ENCODE data around the gene IFNA1.
"Not testable (repeated sequence)": the region's sequence is repeated elsewhere in the genome, so short reads cannot be mapped to it uniquely, and the experiment has no call there.

The IFNA1 gene

GRCh38 chr9:21440139-21440538 lies at the start of gene IFNA1:
Gene IFNA1, plus strand, starts transcription at chr9:21440439. Its CDS starts 69 bp downstream, at chr9:21440508.
- FAIRE-seq (no peak), DNase-seq (ENCODE audit: extremely low spot score, insufficient read length, low read depth) (no peak)

- DNase-seq (ENCODE audit: extremely low spot score, insufficient read length, low read depth), result no peak
- FAIRE-seq, result peak; percentile 77
These were observed 48.0 kb upstream of the IFNA1 start for GRCh38 chr9:21392270-21392669.

- no peak for DNase-seq (ENCODE audit: extremely low spot score, insufficient read length, low read depth)
- peak; percentile 67 for FAIRE-seq
These were observed 44.2 kb upstream of the IFNA1 start for GRCh38 chr9:21395778-21396717.

GRCh38 chr9:21398955-21399489 lies 41.2 kb upstream of the IFNA1 start:
- peak; percentile 9 for FAIRE-seq
- DNase-seq (ENCODE audit: extremely low spot score, insufficient read length, low read depth), result no peak

GRCh38 chr9:21399956-21400355 lies 40.3 kb upstream of the IFNA1 start:
- FAIRE-seq, result peak; percentile 65
- DNase-seq (ENCODE audit: extremely low spot score, insufficient read length, low read depth), result no peak

- no peak for DNase-seq (ENCODE audit: extremely low spot score, insufficient read length, low read depth)
- FAIRE-seq, result no peak
These were observed 37.6 kb upstream of the IFNA1 start for GRCh38 chr9:21402386-21403251.

- FAIRE-seq, result no peak
These were observed 36.1 kb upstream of the IFNA1 start for GRCh38 chr9:21404146-21404545.

GRCh38 chr9:21408817-21409216 lies 31.4 kb upstream of the IFNA1 start, which contains the start of gene IFNA8:
Gene IFNA8, plus strand, starts transcription at chr9:21409117. Its CDS starts 60 bp downstream, at chr9:21409177.
- no peak for FAIRE-seq
- no peak for DNase-seq (ENCODE audit: extremely low spot score, insufficient read length, low read depth)

More at GRCh38 chr9:21404146-21404545, 36.1 kb upstream of the IFNA1 start:
- no peak for DNase-seq (ENCODE audit: extremely low spot score, insufficient read length, low read depth)

- DNase-seq (ENCODE audit: extremely low spot score, insufficient read length, low read depth) (no peak), FAIRE-seq (no peak)
These were observed 28.1 kb upstream of the IFNA1 start for GRCh38 chr9:21412107-21412506.

- FAIRE-seq (no peak), DNase-seq (ENCODE audit: extremely low spot score, insufficient read length, low read depth) (no peak)
These were observed 27.1 kb upstream of the IFNA1 start for GRCh38 chr9:21413151-21413550.

- FAIRE-seq (peak; percentile 41), DNase-seq (ENCODE audit: extremely low spot score, insufficient read length, low read depth) (no peak)
These were observed 26.6 kb upstream of the IFNA1 start for GRCh38 chr9:21413624-21414023.

GRCh38 chr9:21414220-21414940 lies 25.9 kb upstream of the IFNA1 start:
- DNase-seq (ENCODE audit: extremely low spot score, insufficient read length, low read depth) (no peak), FAIRE-seq (no peak)

- DNase-seq (ENCODE audit: extremely low spot score, insufficient read length, low read depth) (no peak), FAIRE-seq (no peak)
These were observed 24.6 kb upstream of the IFNA1 start for GRCh38 chr9:21415493-21416267.

- DNase-seq (ENCODE audit: extremely low spot score, insufficient read length, low read depth) (no peak), FAIRE-seq (no peak)
These were observed 12.0 kb upstream of the IFNA1 start for GRCh38 chr9:21428235-21428634.

- no peak for FAIRE-seq
- DNase-seq (ENCODE audit: extremely low spot score, insufficient read length, low read depth), result no peak
These were observed 11.0 kb upstream of the IFNA1 start for GRCh38 chr9:21429191-21429590.

GRCh38 chr9:21432672-21433425 lies 7.4 kb upstream of the IFNA1 start:
- DNase-seq (ENCODE audit: extremely low spot score, insufficient read length, low read depth) (no peak), FAIRE-seq (peak; percentile 72)

- DNase-seq (ENCODE audit: extremely low spot score, insufficient read length, low read depth), result no peak
- FAIRE-seq, result peak; percentile 55
These were observed 5.8 kb upstream of the IFNA1 start for GRCh38 chr9:21434202-21435014.

- not testable (repeated sequence) for FAIRE-seq; DNase-seq (ENCODE audit: extremely low spot score, insufficient read length, low read depth)
These were observed 5.2 kb upstream of the IFNA1 start for GRCh38 chr9:21435015-21435383.

Data from GM18507 (cell line).